ENCODE results near the gene GABPB2.
"Not testable (repeated sequence)": the region's sequence is repeated elsewhere in the genome, so short reads cannot be mapped to it uniquely, and the experiment has no call there.

GABPB2 gene

DNA sequence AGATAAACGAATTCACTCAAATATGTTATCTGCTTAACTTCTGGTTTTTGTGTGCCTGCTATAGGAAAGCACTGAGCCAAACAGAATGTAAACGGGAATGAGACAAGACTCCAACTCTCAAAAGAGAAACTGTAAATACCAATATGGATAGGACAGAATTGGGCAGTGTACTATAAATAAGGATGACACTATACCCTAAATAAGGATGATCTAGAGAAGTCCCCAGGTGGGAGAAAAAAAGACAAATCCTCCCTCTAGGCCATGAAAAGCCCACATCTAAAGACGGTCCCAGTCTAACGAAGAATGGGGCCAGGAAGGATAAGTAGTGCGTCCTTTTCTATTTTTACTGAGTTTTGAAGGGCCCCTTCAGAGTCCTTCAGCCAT lies 1.5 kb upstream of the GABPB2 start:
- no peak for DNase-seq
- no peak for TF ChIP-seq GATA1 (IDR thresholded peaks at IDR 0.05; ENCODE audit: low read depth, low read length)
- TF ChIP-seq POLR2A (IDR thresholded peaks at IDR 0.05; ENCODE audit: low read length) = no peak

GRCh38 chr1:151072224-151072623 lies 1.7 kb downstream of the GABPB2 start:
- no peak for DNase-seq
- TF ChIP-seq GATA1 (IDR thresholded peaks at IDR 0.05; ENCODE audit: low read depth, low read length) = no peak
- no peak for TF ChIP-seq POLR2A (IDR thresholded peaks at IDR 0.05; ENCODE audit: low read length)

DNA sequence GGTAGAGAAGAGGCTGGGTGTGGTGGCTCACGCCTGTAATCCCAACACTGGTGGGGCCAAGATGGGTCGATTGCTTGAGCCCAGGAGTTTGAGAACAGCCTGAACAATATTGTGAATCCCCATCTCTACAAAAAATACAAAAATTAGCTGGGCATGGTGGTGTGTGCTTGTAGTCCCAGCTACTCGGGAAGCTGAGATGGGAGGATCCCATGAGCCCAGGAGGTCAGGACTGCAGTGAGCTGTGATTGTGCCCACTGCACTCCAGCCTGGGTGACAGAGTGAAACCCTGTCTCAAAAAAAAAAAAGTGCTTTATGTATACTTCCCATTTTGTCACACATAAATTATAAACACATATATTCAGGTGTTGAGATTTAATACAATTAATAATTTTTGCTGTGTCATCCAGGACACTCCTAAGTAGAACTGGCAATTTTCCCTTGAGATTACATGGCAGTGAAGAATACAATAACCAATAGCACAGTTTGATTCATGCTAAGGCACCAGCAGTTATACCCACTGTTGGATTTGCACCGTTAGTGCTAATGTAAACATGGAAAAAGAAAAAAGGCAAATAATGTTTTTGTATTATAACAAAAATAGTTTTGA lies 15.5 kb downstream of the GABPB2 start:
- DNase-seq = no peak
- TF ChIP-seq GATA1 (IDR thresholded peaks at IDR 0.05; ENCODE audit: low read depth, low read length) (no peak), POLR2A (IDR thresholded peaks at IDR 0.05; ENCODE audit: low read length) (no peak)

DNA sequence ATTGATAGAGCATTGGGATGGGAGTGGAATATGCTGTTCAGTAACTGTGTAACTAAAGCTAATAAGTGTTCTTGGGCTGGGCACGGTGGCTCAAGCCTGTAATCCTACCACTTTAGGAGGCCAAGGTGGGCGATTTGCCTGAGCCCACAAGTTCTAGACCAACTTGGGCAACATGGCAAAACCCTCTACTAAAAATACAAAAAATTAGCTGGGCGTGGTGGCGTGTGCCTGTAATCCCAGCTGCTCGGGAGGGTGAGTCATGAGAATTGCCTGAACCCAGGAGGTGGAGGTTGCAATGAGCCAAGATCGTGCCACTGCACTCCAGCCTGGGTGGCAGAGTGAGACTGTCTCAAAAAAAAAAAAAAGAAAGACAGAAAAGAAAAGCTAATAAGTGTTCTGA lies 26.9 kb downstream of the GABPB2 start:
- DNase-seq = not testable (repeated sequence)

DNA sequence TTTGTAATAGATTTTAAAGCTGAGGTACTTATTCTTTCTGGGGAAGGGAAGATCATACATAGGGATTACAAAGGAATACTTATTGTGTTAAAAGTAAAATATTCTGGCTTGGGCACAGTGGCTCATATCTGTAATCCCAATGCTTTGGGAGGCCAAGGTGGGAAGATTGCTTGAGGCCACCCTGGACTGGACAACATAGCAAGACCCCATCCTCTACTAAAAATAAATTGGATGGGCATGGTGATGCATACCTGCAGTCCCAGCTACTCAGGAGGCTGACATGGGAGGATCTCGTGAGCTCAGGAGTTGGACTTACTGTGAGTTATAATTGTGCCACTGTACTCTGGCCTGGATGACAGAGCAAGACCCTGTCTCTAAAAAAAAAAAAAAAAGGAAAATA lies 27.6 kb downstream of the GABPB2 start:
- no peak for DNase-seq
- no peak for TF ChIP-seq POLR2A (IDR thresholded peaks at IDR 0.05; ENCODE audit: low read length)
- no peak for TF ChIP-seq GATA1 (IDR thresholded peaks at IDR 0.05; ENCODE audit: low read depth, low read length)

- no peak for DNase-seq
Observed at GRCh38 chr1:151104630-151105029, 34.1 kb downstream of the GABPB2 start.

DNA sequence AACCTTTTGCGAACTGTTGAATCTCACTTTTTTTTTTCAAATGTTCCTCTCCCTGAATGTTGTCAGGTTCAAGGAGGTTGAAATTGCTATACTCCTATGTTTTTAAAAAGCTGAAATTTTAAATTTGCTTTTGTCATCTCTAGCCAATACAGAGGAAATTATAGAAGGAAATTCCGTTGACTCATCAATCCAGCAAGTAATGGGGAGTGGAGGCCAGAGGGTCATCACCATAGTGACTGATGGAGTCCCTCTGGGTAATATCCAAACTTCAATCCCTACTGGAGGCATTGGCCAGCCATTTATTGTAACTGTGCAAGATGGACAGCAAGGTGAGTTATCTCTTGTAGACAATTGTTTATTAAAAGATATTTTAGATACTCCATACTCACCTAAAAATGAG lies 36.3 kb downstream of the GABPB2 start:
- DNase-seq = no peak

More at GRCh38 chr1:151104630-151105029, 34.1 kb downstream of the GABPB2 start:
- TF ChIP-seq GATA1 (IDR thresholded peaks at IDR 0.05; ENCODE audit: low read depth, low read length) = no peak
- no peak for TF ChIP-seq POLR2A (IDR thresholded peaks at IDR 0.05; ENCODE audit: low read length)

GRCh38 chr1:151108331-151108730 lies 37.8 kb downstream of the GABPB2 start:
- TF ChIP-seq POLR2A (IDR thresholded peaks at IDR 0.05; ENCODE audit: low read length) = no peak
- no peak for TF ChIP-seq GATA1 (IDR thresholded peaks at IDR 0.05; ENCODE audit: low read depth, low read length)
- DNase-seq = no peak

More for the DNA sequence above, 36.3 kb downstream of the GABPB2 start:
- TF ChIP-seq POLR2A (IDR thresholded peaks at IDR 0.05; ENCODE audit: low read length) = no peak
- TF ChIP-seq GATA1 (IDR thresholded peaks at IDR 0.05; ENCODE audit: low read depth, low read length) = no peak

DNA sequence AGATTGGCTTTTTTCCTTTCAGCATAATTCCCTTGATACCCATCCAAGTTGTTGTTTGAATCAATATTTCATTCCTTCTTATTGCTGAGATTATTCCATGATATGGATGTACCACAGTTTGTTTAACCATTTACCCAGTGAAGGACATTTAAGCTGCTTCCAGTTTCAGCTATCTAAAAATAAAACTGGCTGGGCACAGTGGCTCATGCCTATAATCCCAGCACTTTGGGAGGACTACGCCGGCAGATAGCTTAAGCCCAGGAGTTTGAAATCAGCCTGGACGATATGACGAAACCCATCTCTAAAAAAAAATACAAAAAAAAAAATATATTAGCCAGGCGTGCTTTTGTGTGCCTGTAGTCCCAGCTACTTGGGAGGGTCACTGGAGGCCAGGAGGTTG lies 43.3 kb downstream of the GABPB2 start:
- TF ChIP-seq POLR2A (IDR thresholded peaks at IDR 0.05; ENCODE audit: low read length) (no peak), GATA1 (IDR thresholded peaks at IDR 0.05; ENCODE audit: low read depth, low read length) (no peak)
- no peak for DNase-seq

GRCh38 chr1:151124763-151125403 lies 54.3 kb downstream of the GABPB2 start:
- TF ChIP-seq GATA1 (IDR thresholded peaks at IDR 0.05; ENCODE audit: low read depth, low read length) = no peak
- no peak for TF ChIP-seq POLR2A (IDR thresholded peaks at IDR 0.05; ENCODE audit: low read length)
- DNase-seq = no peak

- no peak for DNase-seq
Observed at GRCh38 chr1:151128800-151129199, 58.2 kb downstream of the GABPB2 start.

GRCh38 chr1:151130987-151131586 lies 60.5 kb downstream of the GABPB2 start:
- DNase-seq = peak; percentile 73 to 84
- TF ChIP-seq GATA1 (IDR thresholded peaks at IDR 0.05; ENCODE audit: low read depth, low read length) (no peak), POLR2A (IDR thresholded peaks at IDR 0.05; ENCODE audit: low read length) (no peak)

More at GRCh38 chr1:151128800-151129199, 58.2 kb downstream of the GABPB2 start:
- TF ChIP-seq GATA1 (IDR thresholded peaks at IDR 0.05; ENCODE audit: low read depth, low read length) = no peak
- TF ChIP-seq POLR2A (IDR thresholded peaks at IDR 0.05; ENCODE audit: low read length) = no peak

GRCh38 chr1:151131701-151132334 lies 61.3 kb downstream of the GABPB2 start:
- TF ChIP-seq POLR2A (IDR thresholded peaks at IDR 0.05; ENCODE audit: low read length) = no peak
- no peak for DNase-seq

DNA sequence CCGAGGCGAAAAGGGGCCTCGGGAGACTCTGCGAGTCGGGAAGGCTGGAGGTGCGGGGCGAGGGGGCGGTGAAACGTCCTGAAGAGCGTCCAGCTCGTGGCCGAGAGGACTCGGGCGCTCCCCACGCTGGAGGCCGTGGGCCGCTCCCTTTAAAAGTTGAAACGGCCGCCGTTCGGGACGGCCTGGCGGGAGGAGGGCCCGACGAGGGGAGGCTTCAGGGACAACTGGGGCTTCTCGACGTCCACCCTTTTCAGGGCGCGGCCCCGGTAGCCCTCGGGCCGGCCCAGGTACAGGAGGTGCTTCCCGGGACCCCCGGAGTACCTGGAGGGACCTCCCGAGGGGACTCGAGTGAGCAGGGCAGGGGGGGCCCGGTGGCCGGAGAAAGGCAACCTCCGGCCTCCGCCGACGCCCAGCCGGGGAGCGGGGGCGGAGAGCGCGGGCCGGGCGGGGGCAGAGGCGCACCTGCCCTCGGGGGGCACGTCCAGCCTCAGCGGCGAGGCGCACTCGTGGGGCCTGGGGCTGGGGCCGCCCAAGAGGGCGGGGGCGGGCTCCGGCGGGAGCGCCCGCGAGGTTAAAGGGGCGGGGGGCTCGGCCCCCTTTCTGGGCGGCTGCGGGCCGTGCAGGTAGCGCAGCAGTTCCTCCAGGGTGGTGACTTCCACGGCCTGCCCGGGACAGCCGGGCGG lies 61.9 kb downstream of the GABPB2 start:
- TF ChIP-seq GATA1 (IDR thresholded peaks at IDR 0.05; ENCODE audit: low read depth, low read length) = no peak
- no peak for TF ChIP-seq POLR2A (IDR thresholded peaks at IDR 0.05; ENCODE audit: low read length)
- no peak for DNase-seq
